Calu3 (cell line): ENCODE results near the gene SCIMP. TPM values are rescaled to one million over a fixed set of nuclear protein-coding genes. Genes with fewer than 3 reads are reported as not detected.
"Not testable (repeated sequence)": the region's sequence is repeated elsewhere in the genome, so short reads cannot be mapped to it uniquely, and the experiment has no call there.

Source experiments
- BruUV-seq: library from RNA; stranded (reverse); fragments of 400-500 nt; replicated peaks from 2 replicates; lab custom pipeline; 2021; lab: Mats Ljungman, UMichigan
- CTCF ChIA-PET: fragments of 300-600 bp; sonication (Branson Sonifier 250); formaldehyde crosslinking; loops from one replicate; lab custom pipeline; 2022; ENCODE audit warnings: antibody characterized with exemption; lab: Charles Lee
- DNase-seq: peaks from one replicate; pipeline ENCODE4 v3.0.0; 2022
- H3K27ac Mint-ChIP-seq: one replicate; pipeline ENCODE4 v1.8.0; 2022; ENCODE audit warnings: mixed read lengths; ENCODE audit not compliant: unreplicated experiment
- H3K27me3 Mint-ChIP-seq: one replicate; pipeline ENCODE4 v1.8.0; 2022; ENCODE audit warnings: mixed read lengths; ENCODE audit not compliant: unreplicated experiment
- H3K36me3 Mint-ChIP-seq: one replicate; pipeline ENCODE4 v1.8.0; 2022; ENCODE audit warnings: mild to moderate bottlenecking, moderate library complexity, mixed read lengths; ENCODE audit not compliant: insufficient read depth, unreplicated experiment
- H3K4me1 Mint-ChIP-seq: one replicate; pipeline ENCODE4 v1.8.0; 2022; ENCODE audit warnings: mild to moderate bottlenecking, low read depth, mixed read lengths; ENCODE audit not compliant: unreplicated experiment
- H3K4me3 Mint-ChIP-seq: one replicate; pipeline ENCODE4 v1.8.0; 2022; ENCODE audit warnings: mild to moderate bottlenecking, low read depth, moderate library complexity, mixed read lengths; ENCODE audit not compliant: unreplicated experiment
- H3K9me3 Mint-ChIP-seq: one replicate; pipeline ENCODE4 v1.8.0; 2022; ENCODE audit warnings: low read depth, mixed read lengths; ENCODE audit not compliant: unreplicated experiment
- intact Hi-C: fragments of 100-400 bp; cut with micrococcal nuclease; formaldehyde crosslinking; loops from one replicate; pipeline ENCODE4 v1.10.0; 2022; ENCODE audit not compliant: unreplicated experiment
- total RNA-seq: library from RNA; stranded (reverse); gene quantifications from 2 replicates; pipeline ENCODE4 v1.2.3, GENCODE V29; 2022
- TF ChIP-seq, protein P1 (sequence below): fragments of 200-600 bp; IDR thresholded peaks from one replicate; pipeline ENCODE4 v1.8.0; 2022; ENCODE audit warnings: antibody characterized with exemption; ENCODE audit not compliant: unreplicated experiment

The SCIMP gene
- total RNA-seq, 1 experiment from 2014 or later: not detected

DNA sequence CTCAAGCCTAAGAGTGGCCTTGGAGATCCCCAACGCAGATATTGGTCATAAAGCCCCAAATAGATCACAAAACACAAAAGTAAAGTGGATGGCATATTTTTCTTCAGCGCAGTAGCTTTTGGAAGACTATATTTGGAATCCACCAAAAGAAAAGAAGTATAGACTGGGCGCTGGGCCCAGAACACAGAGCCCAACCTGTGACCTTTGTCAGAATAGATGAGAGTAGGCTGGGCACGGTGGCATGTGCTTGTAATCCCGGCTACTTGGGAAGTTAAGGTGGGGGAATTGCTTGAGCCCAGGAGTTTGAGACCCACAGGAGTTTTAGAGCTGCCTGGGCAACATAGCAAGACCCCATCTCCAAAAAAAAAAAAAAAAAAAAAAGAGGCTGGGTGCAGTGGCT, 14.6 kb downstream of the SCIMP start:
- H3K36me3 Mint-ChIP-seq: no peaks in the 10 kb centered on the region
- no peaks in the 10 kb centered on the region for H3K4me1 Mint-ChIP-seq
- H3K4me3 Mint-ChIP-seq: no peak overlapping the region
- no peak for DNase-seq
- no peaks in the 10 kb centered on the region for H3K9me3 Mint-ChIP-seq
- TF ChIP-seq, protein P1, sequence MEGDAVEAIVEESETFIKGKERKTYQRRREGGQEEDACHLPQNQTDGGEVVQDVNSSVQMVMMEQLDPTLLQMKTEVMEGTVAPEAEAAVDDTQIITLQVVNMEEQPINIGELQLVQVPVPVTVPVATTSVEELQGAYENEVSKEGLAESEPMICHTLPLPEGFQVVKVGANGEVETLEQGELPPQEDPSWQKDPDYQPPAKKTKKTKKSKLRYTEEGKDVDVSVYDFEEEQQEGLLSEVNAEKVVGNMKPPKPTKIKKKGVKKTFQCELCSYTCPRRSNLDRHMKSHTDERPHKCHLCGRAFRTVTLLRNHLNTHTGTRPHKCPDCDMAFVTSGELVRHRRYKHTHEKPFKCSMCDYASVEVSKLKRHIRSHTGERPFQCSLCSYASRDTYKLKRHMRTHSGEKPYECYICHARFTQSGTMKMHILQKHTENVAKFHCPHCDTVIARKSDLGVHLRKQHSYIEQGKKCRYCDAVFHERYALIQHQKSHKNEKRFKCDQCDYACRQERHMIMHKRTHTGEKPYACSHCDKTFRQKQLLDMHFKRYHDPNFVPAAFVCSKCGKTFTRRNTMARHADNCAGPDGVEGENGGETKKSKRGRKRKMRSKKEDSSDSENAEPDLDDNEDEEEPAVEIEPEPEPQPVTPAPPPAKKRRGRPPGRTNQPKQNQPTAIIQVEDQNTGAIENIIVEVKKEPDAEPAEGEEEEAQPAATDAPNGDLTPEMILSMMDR: no peak
- H3K27me3 Mint-ChIP-seq: no peaks in the 10 kb centered on the region
- no peak overlapping the region for H3K27ac Mint-ChIP-seq
- CTCF ChIA-PET: no interaction called here
- intact Hi-C loops: no loop called here
- no TSS peak for BruUV-seq

DNA sequence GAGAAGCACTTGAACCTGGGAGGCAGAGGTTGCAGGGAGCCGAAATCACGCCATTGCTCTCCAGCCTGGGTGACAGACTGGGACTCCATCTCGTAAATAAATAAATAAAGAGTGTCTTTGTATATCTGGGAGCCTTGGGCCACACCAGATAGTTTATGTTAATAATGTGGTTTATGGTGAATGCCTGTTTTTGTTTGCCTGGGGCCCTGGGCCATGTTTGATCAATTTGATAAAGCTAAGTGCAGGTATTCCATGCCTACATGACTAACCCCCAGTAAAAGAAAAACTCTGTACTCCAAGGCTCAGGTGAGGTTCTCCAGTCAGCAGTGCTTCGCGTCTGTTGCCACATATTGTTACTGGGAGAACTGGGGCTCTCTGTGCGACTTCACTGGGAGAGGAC, 15.1 kb downstream of the SCIMP start:
- Mint-ChIP-seq H3K9me3 (no peaks in the 10 kb centered on the region), H3K27ac (no peak overlapping the region), H3K4me3 (no peak overlapping the region), H3K27me3 (no peaks in the 10 kb centered on the region), H3K4me1 (no peaks in the 10 kb centered on the region), H3K36me3 (no peaks in the 10 kb centered on the region)
- TF ChIP-seq, protein P1: no peak
- CTCF ChIA-PET: no interaction called here
- intact Hi-C loops: no loop called here
- no peak for DNase-seq
- no TSS peak for BruUV-seq

DNA sequence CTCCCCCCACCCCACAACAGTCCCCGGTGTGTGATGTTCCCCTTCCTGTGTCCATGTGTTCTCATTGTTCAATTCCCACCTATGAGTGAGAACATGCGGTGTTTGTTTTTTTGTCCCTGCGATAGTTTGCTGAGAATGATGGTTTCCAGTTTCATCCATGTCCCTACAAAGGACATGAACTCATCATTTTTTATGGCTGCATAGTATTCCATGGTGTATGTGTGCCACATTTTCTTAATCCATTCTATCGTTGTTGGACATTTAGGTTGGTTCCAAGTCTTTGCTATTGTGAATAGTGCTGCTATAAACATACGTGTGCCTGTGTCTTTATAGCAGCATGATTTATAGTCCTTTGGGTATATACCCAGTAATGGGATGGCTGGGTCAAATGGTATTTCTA, 17.1 kb downstream of the SCIMP start:
- H3K27me3 Mint-ChIP-seq, H3K9me3 Mint-ChIP-seq, CTCF ChIA-PET, H3K27ac Mint-ChIP-seq, BruUV-seq, DNase-seq, H3K36me3 Mint-ChIP-seq, intact Hi-C loops, H3K4me1 Mint-ChIP-seq, H3K4me3 Mint-ChIP-seq: not testable (repeated sequence)

DNA sequence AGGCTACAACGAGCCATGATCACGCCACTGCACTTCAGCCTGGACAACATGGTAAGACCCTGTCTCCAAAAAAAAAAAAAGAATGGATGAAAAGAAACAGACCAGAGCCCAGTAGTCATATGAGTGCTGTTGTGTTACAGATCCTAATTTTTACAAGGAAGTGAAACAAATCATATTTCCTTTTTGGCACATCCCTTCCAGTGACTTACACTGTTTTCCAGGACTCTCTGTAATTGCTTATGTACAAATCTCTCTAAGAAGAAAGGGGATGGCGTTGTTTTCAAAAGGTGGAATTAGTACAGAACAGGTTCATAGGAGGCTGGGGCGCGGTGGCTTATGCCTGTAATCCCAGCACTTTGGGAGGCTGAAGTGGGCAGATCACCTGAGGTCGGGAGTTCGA, 23.2 kb downstream of the SCIMP start:
- no peak overlapping the region for H3K27ac Mint-ChIP-seq

DNA sequence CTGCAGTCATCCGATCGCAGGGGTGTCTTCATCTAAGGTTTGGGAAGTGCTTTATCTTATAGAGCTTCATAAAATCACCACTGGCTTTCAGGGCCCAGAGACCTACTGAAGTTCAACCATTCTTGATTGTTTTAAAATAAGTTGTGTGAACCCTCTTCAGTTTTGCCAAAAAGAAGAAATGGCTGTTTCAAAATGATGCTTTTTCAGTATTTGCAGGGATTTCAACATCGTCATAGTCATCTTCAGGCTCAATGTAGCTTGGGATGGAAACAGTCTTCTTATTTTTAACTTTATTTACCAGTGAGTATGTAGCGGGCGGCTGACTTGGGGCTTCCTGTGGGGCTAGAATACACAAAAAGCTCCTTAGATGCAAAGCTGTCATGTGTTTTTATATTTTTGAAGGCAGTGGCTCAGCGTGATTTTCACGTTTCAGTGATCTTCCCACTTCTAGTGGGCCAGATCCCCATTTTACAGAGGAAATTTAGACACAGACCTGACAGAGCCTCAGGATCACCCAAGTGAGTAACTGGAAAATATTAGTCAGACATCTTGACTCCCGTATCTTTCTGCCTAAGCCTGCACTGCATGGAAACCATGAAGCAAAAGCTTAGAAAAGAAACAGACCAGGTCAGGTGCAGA, 23.9 kb downstream of the SCIMP start:
- TF ChIP-seq, protein P1: no peak
- Mint-ChIP-seq H3K4me3 (no peak overlapping the region), H3K36me3 (no peaks in the 10 kb centered on the region), H3K27me3 (no peaks in the 10 kb centered on the region), H3K27ac (no peak overlapping the region), H3K4me1 (no peaks in the 10 kb centered on the region), H3K9me3 (peaks cover 2% of the 10 kb centered on the region)
- no TSS peak for BruUV-seq
- intact Hi-C loops: no loop called here
- DNase-seq: no peak
- CTCF ChIA-PET: no interaction called here

More for the DNA sequence above, 23.2 kb downstream of the SCIMP start:
- BruUV-seq: no TSS peak
- TF ChIP-seq, protein P1: no peak
- Mint-ChIP-seq H3K4me3 (no peak overlapping the region), H3K27me3 (no peaks in the 10 kb centered on the region), H3K36me3 (no peaks in the 10 kb centered on the region), H3K9me3 (peaks cover 2% of the 10 kb centered on the region), H3K4me1 (no peaks in the 10 kb centered on the region)
- CTCF ChIA-PET: no interaction called here
- intact Hi-C loops: no loop called here
- no peak for DNase-seq
